ENCODE measurements around the gene PRICKLE4. TPM values are rescaled to one million over a fixed set of nuclear protein-coding genes. Genes with fewer than 3 reads are reported as not detected.
A peak's percentile ranks its signal among the peaks of the same experiment; 100 is the strongest.

The PRICKLE4 gene
- total RNA-seq, 1 experiment from 2014 or later, result not detected

- no peak for DNase-seq (ENCODE audit: low spot score)
These were observed 9.3 kb upstream of the PRICKLE4 start for GRCh38 chr6:41771058-41771983.

GRCh38 chr6:41774841-41775240 lies 5.7 kb upstream of the PRICKLE4 start:
- no peak for DNase-seq (ENCODE audit: low spot score)

GRCh38 chr6:41775293-41775882 lies 5.2 kb upstream of the PRICKLE4 start:
- no peak for DNase-seq (ENCODE audit: low spot score)

- DNase-seq (ENCODE audit: low spot score), result no peak
These were observed 2.9 kb upstream of the PRICKLE4 start for GRCh38 chr6:41777551-41778285.

GRCh38 chr6:41778895-41779294 lies 1.7 kb upstream of the PRICKLE4 start:
- DNase-seq (ENCODE audit: low spot score), result no peak

- no peak for DNase-seq (ENCODE audit: low spot score)
These were observed 1.2 kb upstream of the PRICKLE4 start for GRCh38 chr6:41779336-41779735.

GRCh38 chr6:41779788-41780550 lies 613 bp upstream of the PRICKLE4 start, which contains the start of gene FRS3:
FRS3 (minus strand) TSS chr6:41779900; CDS start chr6:41776987, 2,913 bp downstream.
- peak; percentile 92 for DNase-seq (ENCODE audit: low spot score)

GRCh38 chr6:41781366-41781730 lies 766 bp downstream of the PRICKLE4 start:
- DNase-seq (ENCODE audit: low spot score), result no peak

GRCh38 chr6:41783106-41783780 lies 2.7 kb downstream of the PRICKLE4 start:
- no peak for DNase-seq (ENCODE audit: low spot score)

- no peak for DNase-seq (ENCODE audit: low spot score)
These were observed 4.1 kb downstream of the PRICKLE4 start for GRCh38 chr6:41784581-41785171.

GRCh38 chr6:41785254-41785653 lies 4.7 kb downstream of the PRICKLE4 start:
- DNase-seq (ENCODE audit: low spot score), result no peak

- no peak for DNase-seq (ENCODE audit: low spot score)
These were observed 5.3 kb downstream of the PRICKLE4 start for GRCh38 chr6:41785689-41786450.

GRCh38 chr6:41786451-41787218 lies 6.1 kb downstream of the PRICKLE4 start:
- peak; percentile 64 for DNase-seq (ENCODE audit: low spot score)

- peak; percentile 94 for DNase-seq (ENCODE audit: low spot score)
These were observed 6.8 kb downstream of the PRICKLE4 start, which contains the start of gene TOMM6 for GRCh38 chr6:41787219-41787917. TOMM6 (plus strand) TSS chr6:41787694; CDS start chr6:41787698, 4 bp downstream.

GRCh38 chr6:41789390-41789724 lies 8.8 kb downstream of the PRICKLE4 start:
- no peak for DNase-seq (ENCODE audit: low spot score)

- DNase-seq (ENCODE audit: low spot score), result no peak
These were observed 9.5 kb downstream of the PRICKLE4 start for GRCh38 chr6:41790045-41790444.

- DNase-seq (ENCODE audit: low spot score), result no peak
These were observed 10.7 kb downstream of the PRICKLE4 start for GRCh38 chr6:41791305-41791704.

- no peak for DNase-seq (ENCODE audit: low spot score)
These were observed 11.4 kb downstream of the PRICKLE4 start for GRCh38 chr6:41791984-41792383.

Measured in H4 (cell line).